HTR-8/SVneo (cell line): Measurements from ENCODE around the gene OR56B1.

ENCODE experiments used
- DNase-seq: peaks from one replicate; pipeline ENCODE4 v3.0.0; 2011; ENCODE audit warnings: low spot score, mixed read lengths; ENCODE audit not compliant: insufficient read length
- FAIRE-seq: peaks from 2 replicates; lab custom pipeline; 2011; peaks lifted over from hg19 to GRCh38; lab: Jason Lieb, UNC

OR56B1 gene

DNA sequence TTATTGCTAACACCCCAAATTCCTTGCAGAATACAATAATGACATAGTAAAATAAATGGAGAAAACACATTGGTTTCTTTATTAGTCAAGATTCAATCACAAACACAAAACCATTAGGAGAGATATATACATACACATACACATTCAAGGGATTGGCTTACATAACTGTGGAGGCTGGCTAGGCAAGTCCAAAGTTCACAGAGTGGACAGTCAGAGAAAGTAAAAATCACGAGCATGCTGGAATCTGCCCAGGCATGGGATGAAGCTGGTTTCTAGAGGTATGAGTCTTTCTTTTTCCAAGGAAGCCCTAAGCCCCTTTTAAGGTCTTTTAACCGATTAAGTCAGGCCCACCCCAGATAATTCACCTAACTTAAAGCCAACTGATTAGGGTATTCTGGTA, 13.6 kb upstream of the OR56B1 start:
- FAIRE-seq (no peak), DNase-seq (no peak)

GRCh38 chr11:5726351-5726750, 9.9 kb upstream of the OR56B1 start:
- FAIRE-seq, result no peak
- no peak for DNase-seq

- DNase-seq (no peak), FAIRE-seq (no peak)
Measured at GRCh38 chr11:5727691-5728090, 8.6 kb upstream of the OR56B1 start.

DNA sequence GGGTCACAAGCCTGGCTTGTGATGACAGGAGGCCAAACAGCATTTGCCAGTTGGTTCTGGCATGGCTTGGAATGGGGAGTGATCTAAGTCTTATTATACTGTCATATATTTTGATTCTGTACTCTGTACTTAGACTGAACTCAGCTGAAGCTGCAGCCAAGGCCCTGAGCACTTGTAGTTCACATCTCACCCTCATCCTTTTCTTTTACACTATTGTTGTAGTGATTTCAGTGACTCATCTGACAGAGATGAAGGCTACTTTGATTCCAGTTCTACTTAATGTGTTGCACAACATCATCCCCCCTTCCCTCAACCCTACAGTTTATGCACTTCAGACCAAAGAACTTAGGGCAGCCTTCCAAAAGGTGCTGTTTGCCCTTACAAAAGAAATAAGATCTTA, 843 bp downstream of the OR56B1 start:
- no peak for DNase-seq

GRCh38 chr11:5737670-5738392, 1.6 kb downstream of the OR56B1 start:
- FAIRE-seq, result no peak

More for the DNA sequence above, 843 bp downstream of the OR56B1 start:
- no peak for FAIRE-seq

GRCh38 chr11:5738431-5738830, 2.2 kb downstream of the OR56B1 start:
- DNase-seq (no peak), FAIRE-seq (no peak)

More at GRCh38 chr11:5737670-5738392, 1.6 kb downstream of the OR56B1 start:
- no peak for DNase-seq

GRCh38 chr11:5746614-5747013, 10.4 kb downstream of the OR56B1 start:
- FAIRE-seq (no peak), DNase-seq (no peak)

DNA sequence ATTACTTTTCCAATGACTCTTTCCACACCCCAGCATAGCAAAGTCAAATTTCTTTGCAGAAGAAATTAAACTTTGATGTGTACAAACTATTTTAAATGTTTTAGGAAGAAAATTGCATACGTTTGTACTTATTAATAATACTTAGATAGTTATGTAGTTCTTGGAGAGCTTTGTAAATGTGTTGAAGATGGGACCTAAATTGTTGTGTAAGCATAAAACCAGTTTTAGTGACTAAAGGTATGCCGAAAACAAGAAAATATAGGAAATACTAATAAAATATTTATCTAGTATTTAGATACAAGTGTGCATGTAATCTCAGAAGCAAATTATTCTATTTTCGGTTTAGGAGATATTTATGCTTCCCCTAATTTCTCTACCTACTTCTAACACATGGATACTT, 13.6 kb downstream of the OR56B1 start:
- no peak for FAIRE-seq
- no peak for DNase-seq

DNA sequence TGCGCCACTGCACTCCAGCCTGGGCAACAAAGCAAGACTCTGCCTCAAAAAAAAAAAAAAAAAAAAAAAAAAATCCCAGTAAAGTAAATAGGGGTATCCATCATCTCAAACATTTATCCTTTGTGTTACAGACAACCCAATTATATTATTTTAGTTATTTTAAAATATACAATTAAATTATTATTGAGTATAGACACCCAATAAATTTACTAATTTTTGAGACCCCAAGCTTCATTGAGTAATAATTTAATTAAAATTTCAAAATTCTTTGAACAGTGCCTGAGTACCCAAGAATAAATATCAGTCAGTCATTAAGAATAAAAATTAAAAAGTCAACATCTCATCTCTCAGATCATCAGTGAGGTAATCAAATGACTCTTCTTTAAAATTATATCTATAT, 17.7 kb downstream of the OR56B1 start, which contains the start of gene OR52N4:
TSS of gene OR52N4 (plus strand) at position 301 of the 400 bp plus-strand sequence. CDS start 498 bp downstream, outside the sequence.
- DNase-seq (no peak), FAIRE-seq (no peak)

DNA sequence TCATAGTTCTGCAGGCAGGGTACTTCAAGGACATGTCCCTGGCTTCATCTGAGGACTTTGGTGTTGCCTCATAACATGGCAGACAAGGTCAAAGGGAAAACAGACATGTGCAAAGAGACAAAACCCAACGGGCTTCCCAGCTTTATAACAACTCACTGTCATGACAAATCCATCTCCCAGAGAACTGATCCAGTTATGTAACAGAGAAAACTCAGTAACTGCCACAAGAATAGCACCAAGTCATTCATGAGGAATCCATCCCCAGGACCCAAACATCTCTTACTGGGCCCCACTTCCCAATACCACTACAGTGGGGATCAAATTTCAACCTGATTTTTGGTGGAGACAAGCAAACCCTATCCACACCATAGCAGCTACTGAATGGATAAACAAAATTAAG, 30.8 kb downstream of the OR56B1 start:
- FAIRE-seq (no peak), DNase-seq (no peak)

- no peak for FAIRE-seq
- DNase-seq, result no peak
Measured at GRCh38 chr11:5783255-5783654, 47.0 kb downstream of the OR56B1 start, which contains the start of gene OR52N5. Gene OR52N5, minus strand, starts transcription at chr11:5783355. Its CDS starts 4,721 bp downstream, at chr11:5778634.
